Measurements from ENCODE around the gene GCFC2. TPM values are rescaled to one million over a fixed set of nuclear protein-coding genes. Genes with fewer than 3 reads are reported as not detected.

GCFC2 gene
- total and polyA plus RNA-seq, 2 of the 13 experiments (the other 11 are each of a cell fraction or from before 2014, with no cell fraction given), result 26.8 to 49.0 TPM

GRCh38 chr2:75710577-75711253 is at the start of gene GCFC2 (continued):
- TF ChIP-seq GZF1 (CRISPR knock-in tag; IDR thresholded peaks at IDR 0.05) (peak; percentile 96), RXRB (CRISPR knock-in tag; IDR thresholded peaks at IDR 0.05; ENCODE audit: borderline replicate concordance) (peak; percentile 82), NFE2 (CRISPR knock-in tag; IDR thresholded peaks at IDR 0.05) (peak; percentile 46; the same call in 1 of the 2 replicates), EZH2 (conservative IDR thresholded peaks at IDR 0.05; ENCODE audit: low read depth, low read length) (no peak), FOXP1 (IDR thresholded peaks at IDR 0.05) (no peak), FOXP1 (CRISPR knock-in tag; IDR thresholded peaks at IDR 0.05) (no peak), ZNF790 (CRISPR knock-in tag; IDR thresholded peaks at IDR 0.05; ENCODE audit: borderline replicate concordance) (peak; percentile 99; the same call in 1 of the 2 replicates), ZNF580 (CRISPR knock-in tag; IDR thresholded peaks at IDR 0.05; ENCODE audit: borderline replicate concordance, low read depth) (peak; percentile 99), CBX5 (CRISPR knock-in tag; IDR thresholded peaks at IDR 0.05; ENCODE audit: borderline replicate concordance) (peak; percentile 96), PITX1 (CRISPR knock-in tag; IDR thresholded peaks at IDR 0.05) (no peak; the same call in none of the 2 replicates), NR2F6 (IDR thresholded peaks at IDR 0.05) (no peak), NR2F6 (CRISPR knock-in tag; IDR thresholded peaks at IDR 0.05) (peak; percentile 41; the same call in 1 of the 2 replicates), FOXJ3 (CRISPR knock-in tag; IDR thresholded peaks at IDR 0.05; ENCODE audit: borderline replicate concordance) (peak; percentile 78), TCF7 (IDR thresholded peaks at IDR 0.05; ENCODE audit: low read depth) (no peak), ZNF83 (CRISPR knock-in tag; IDR thresholded peaks at IDR 0.05; ENCODE audit: borderline replicate concordance) (peak; percentile 99), NAIF1 (CRISPR knock-in tag; IDR thresholded peaks at IDR 0.05; ENCODE audit: borderline replicate concordance) (peak; percentile 97), PHF21A (CRISPR knock-in tag; IDR thresholded peaks at IDR 0.05) (peak; percentile 96), GFI1 (CRISPR knock-in tag; IDR thresholded peaks at IDR 0.05; ENCODE audit: borderline replicate concordance) (peak; percentile 97), ZBTB40 (IDR thresholded peaks at IDR 0.05) (no peak), ZBTB40 (CRISPR knock-in tag; IDR thresholded peaks at IDR 0.05) (peak; percentile 98), SRY (CRISPR knock-in tag; IDR thresholded peaks at IDR 0.05) (peak; percentile 100)
- TF ChIP-seq, protein P1, sequence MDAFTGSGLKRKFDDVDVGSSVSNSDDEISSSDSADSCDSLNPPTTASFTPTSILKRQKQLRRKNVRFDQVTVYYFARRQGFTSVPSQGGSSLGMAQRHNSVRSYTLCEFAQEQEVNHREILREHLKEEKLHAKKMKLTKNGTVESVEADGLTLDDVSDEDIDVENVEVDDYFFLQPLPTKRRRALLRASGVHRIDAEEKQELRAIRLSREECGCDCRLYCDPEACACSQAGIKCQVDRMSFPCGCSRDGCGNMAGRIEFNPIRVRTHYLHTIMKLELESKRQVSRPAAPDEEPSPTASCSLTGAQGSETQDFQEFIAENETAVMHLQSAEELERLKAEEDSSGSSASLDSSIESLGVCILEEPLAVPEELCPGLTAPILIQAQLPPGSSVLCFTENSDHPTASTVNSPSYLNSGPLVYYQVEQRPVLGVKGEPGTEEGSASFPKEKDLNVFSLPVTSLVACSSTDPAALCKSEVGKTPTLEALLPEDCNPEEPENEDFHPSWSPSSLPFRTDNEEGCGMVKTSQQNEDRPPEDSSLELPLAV (CRISPR knock-in tag; conservative IDR thresholded peaks at IDR 0.05; ENCODE audit: low read depth), result peak; percentile 99
